Liver (tissue), 9 donors: Measurements from ENCODE around the gene EIF3D. TPM values are rescaled to one million over a fixed set of nuclear protein-coding genes. Genes with fewer than 3 reads are reported as not detected.

Experiments used
- DNase-seq: peaks from one replicate; pipeline ENCODE4 v3.0.0-alpha.2; 2017; ENCODE audit warnings: low spot score
- H3K27ac ChIP-seq, 2 donors: one replicate each; pipeline ENCODE4 v1.7.0; 2013; ENCODE audit warnings: inconsistent platforms in 2 of 2, low read length in 2 of 2, control low read depth in 1 of 2, low read depth in 1 of 2, mild to moderate bottlenecking in 1 of 2
- H3K27me3 ChIP-seq, 4 donors: one replicate each; pipeline versions ENCODE4 v1.6.1 to v1.7.0; 2013; ENCODE audit warnings: low read length in 3 of 4, inconsistent platforms in 1 of 4, mild to moderate bottlenecking in 1 of 4, moderate library complexity in 1 of 4; ENCODE audit not compliant: control insufficient read depth in 4 of 4, insufficient read depth in 4 of 4
- H3K36me3 ChIP-seq, 4 donors: one replicate each; pipeline versions ENCODE4 v1.6.1 to v1.7.0; 2013; ENCODE audit warnings: low read length in 3 of 4, mild to moderate bottlenecking in 3 of 4, low read depth in 1 of 4, moderate library complexity in 1 of 4; ENCODE audit not compliant: control insufficient read depth in 4 of 4, insufficient read depth in 3 of 4
- H3K4me1 ChIP-seq, 4 donors: one replicate each; pipeline versions ENCODE4 v1.6.1 to v1.7.0; 2013; ENCODE audit warnings: low read length in 3 of 4, mild to moderate bottlenecking in 3 of 4, moderate library complexity in 1 of 4; ENCODE audit not compliant: control insufficient read depth in 4 of 4, insufficient read depth in 4 of 4
- H3K4me3 ChIP-seq, 3 donors: one replicate each; pipeline versions ENCODE4 v1.6.1 to v1.7.0; 2013; ENCODE audit warnings: low read length in 3 of 3, control low read depth in 1 of 3, low read depth in 1 of 3, mild to moderate bottlenecking in 1 of 3
- H3K9ac ChIP-seq, 2 donors: one replicate each; pipeline ENCODE4 v1.7.0; 2013; ENCODE audit warnings: low read length in 2 of 2, mild to moderate bottlenecking in 2 of 2, moderate library complexity in 2 of 2, control low read depth in 1 of 2, low read depth in 1 of 2
- H3K9me3 ChIP-seq, 4 donors: one replicate each; pipeline versions ENCODE4 v1.6.1 to v1.7.0; 2013; ENCODE audit warnings: low read length in 3 of 4; ENCODE audit not compliant: control insufficient read depth in 4 of 4
- FOXA1 ChIP-seq: IDR thresholded peaks from 2 replicates; pipeline ENCODE4 v1.6.1; 2016; ENCODE audit warnings: antibody characterized with exemption
- FOXA2 ChIP-seq: IDR thresholded peaks from 2 replicates; pipeline ENCODE4 v1.6.1; 2016; ENCODE audit warnings: antibody characterized with exemption
- GABPA ChIP-seq, 2 donors: IDR thresholded peaks in 1 of 2; conservative IDR thresholded peaks in 1 of 2; 2 replicates each; pipeline ENCODE4 v1.6.1; 2016; ENCODE audit warnings: antibody characterized with exemption in 2 of 2, mild to moderate bottlenecking in 1 of 2, moderate library complexity in 1 of 2
- HNF4A ChIP-seq, 2 donors: conservative IDR thresholded peaks; 2 replicates each; pipeline ENCODE4 v1.6.1; 2016; ENCODE audit warnings: antibody characterized with exemption in 2 of 2, mild to moderate bottlenecking in 2 of 2
- HNF4G ChIP-seq: IDR thresholded peaks from 2 replicates; pipeline ENCODE4 v1.6.1; 2016; ENCODE audit warnings: antibody characterized with exemption
- JUND ChIP-seq, 2 donors: IDR thresholded peaks; 2 replicates each; pipeline ENCODE4 v1.6.1; 2016; ENCODE audit warnings: antibody characterized with exemption in 2 of 2
- NR2F2 ChIP-seq: IDR thresholded peaks from 2 replicates; pipeline ENCODE4 v1.6.1; 2016; ENCODE audit warnings: antibody characterized with exemption
- RAD21 ChIP-seq, 2 donors: IDR thresholded peaks; 2 replicates each; pipeline ENCODE4 v1.6.1; 2016; ENCODE audit warnings: antibody characterized with exemption in 2 of 2, mild to moderate bottlenecking in 2 of 2
- SP1 ChIP-seq: IDR thresholded peaks from 2 replicates; pipeline ENCODE4 v1.6.1; 2018; ENCODE audit warnings: antibody characterized with exemption, mild to moderate bottlenecking
- TAF1 ChIP-seq: conservative IDR thresholded peaks from 2 replicates; pipeline ENCODE4 v1.6.1; 2016; ENCODE audit warnings: antibody characterized with exemption, mild to moderate bottlenecking
- YY1 ChIP-seq: IDR thresholded peaks from 2 replicates; pipeline ENCODE4 v1.6.1; 2016; ENCODE audit warnings: antibody characterized with exemption, mild to moderate bottlenecking
- WGBS: extraction: QIAGEN DNeasy Blood & Tissue Kit; methylation state at CpG from one replicate; pipeline ENCODE4 v1.1.7; 2013; 5-methylcytosine and 5-hydroxymethylcytosine counted together
- polyA plus RNA-seq, 2 donors: library from polyadenylated mRNA; stranded (reverse) in 1 of 2; unstranded in 1 of 2; fragments of 200-250 nt in 1 of 2; fragments of >200 nt in 1 of 2; fragmentation: Nextera tagmentation in 1 of 2; extraction: Ambion mirVana in 1 of 2; gene quantifications; one replicate each; pipeline versions ENCODE4 v1.2.1 to v1.2.3, GENCODE V29; 2013 to 2015
- total RNA-seq, 2 donors: library from RNA; depleted of rRNA; stranded (reverse); fragments of >200 nt; gene quantifications; one replicate each; pipeline ENCODE4 v1.2.3, GENCODE V29; 2014
- TF ChIP-seq, protein P1 (sequence below): IDR thresholded peaks from 2 replicates; pipeline ENCODE4 v1.6.1; 2016; ENCODE audit warnings: antibody characterized with exemption
- donor health status: healthy.
- donor health status: healthy.
- donor health status: healthy.
- donor health status: healthy.
- donor health status: healthy.

EIF3D gene
- total and polyA plus RNA-seq, 4 donors, result 32.8 to 169 (median 80.3) TPM

DNA sequence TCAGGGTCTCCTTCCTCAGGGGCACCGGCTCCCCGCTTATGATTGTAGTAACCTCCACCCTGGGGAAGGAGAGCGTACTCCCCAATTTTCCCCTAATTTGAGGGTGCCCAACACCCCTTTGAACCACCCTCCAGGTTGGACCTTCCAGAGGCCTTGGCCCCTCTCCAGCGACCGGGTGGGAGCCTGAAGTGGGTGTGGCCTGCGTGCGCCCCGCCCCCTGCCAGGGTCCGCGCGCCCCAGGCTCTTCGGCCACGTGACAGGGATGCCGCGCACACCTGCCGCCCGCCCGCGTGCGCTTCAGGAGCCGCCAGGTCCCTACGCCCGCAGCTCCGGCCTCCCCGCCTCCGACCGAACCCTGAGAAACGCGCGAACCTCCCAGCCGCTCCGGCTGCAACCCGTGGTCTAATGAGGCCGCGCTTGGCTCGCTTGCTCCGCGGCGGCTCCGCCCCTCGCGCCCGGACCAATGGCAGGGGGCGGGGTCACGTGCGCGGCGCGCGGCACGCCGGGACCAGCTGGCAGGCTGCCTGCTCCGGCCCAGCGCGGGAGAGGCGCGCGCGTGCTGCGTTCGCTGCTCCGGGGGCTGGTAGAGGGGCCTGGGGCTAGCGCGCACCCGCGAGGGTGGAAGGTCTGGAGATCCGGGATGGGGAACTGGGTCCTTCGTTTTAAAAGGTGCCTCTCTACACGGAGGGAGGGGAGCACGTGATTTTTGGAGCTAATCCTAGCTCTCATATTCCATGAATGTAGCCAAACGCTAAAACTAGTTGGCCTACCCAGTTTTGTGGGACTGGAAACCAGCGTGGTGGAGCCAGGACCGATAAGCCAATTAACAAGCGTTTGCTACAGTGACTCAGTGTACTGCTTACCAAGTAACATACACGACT, 22.1 kb downstream of the EIF3D start, which contains the start of gene FOXRED2:
TSS of gene FOXRED2 (minus strand) at position 404 of the 881 bp plus-strand sequence. CDS start 618 bp downstream, outside the sequence.
- peak within 1 kb of the TSS; percentile 4 to 42 for H3K9ac ChIP-seq
- peak within 1 kb of the TSS; percentile 24 to 64 (median 43) for H3K4me3 ChIP-seq
- H3K36me3 ChIP-seq, result peaks cover 0 to 20% (median 17%) of the 10 kb centered on the region in 4 donors
- WGBS, result 6% methylated on average over 75 of the region's 75 CpGs
- TF ChIP-seq YY1 (no peak), SP1 (no peak), TAF1 (no peak), FOXA1 (no peak), RAD21 (IDR thresholded peaks at IDR 0.05) (no peak), NR2F2 (no peak), FOXA2 (no peak)
- TF ChIP-seq, protein P1, sequence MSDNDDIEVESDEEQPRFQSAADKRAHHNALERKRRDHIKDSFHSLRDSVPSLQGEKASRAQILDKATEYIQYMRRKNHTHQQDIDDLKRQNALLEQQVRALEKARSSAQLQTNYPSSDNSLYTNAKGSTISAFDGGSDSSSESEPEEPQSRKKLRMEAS, result no peak
- DNase-seq, result peak; percentile 92
- no peaks in the 10 kb centered on the region for H3K27me3 ChIP-seq
- H3K4me1 ChIP-seq, result peaks cover 9 to 26% (median 16%) of the 10 kb centered on the region in 4 donors
- peak within 1 kb of the TSS; percentile 65 to 76 for H3K27ac ChIP-seq
- no peaks in the 10 kb centered on the region for H3K9me3 ChIP-seq

DNA sequence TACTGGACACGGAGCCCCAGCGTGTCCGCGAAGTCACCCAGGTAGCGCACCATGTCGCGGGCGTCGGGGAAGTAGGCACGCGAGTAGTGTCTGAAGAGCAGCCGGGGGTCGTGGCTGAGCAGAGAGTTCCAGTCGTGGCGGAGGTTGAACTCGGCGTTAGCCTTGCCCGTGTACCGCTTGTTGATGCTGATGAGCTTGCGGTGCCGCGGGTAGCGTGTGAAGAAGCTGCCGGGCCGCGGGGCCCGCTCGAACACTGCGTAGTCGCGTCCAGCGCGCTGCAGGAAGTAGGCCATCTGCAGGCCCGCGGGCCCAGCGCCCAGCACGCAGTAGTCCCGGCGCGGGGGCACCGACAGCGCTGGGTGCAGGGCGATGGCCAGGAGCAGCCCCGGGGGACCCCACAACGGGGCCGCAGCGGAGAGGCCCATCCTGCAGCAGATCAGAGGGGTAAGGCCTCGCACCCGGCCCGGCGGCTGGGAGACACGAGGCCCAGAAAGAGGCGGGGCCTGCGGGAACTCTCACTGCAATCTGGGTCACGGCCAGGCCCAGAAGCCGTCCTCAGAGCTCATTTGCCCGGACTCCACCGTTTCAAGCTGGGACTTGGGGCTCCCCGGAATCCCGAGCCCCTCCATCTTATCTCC, 22.8 kb downstream of the EIF3D start:
- Histone ChIP-seq H3K36me3 (peaks cover 0 to 14% (median 12%) of the 10 kb centered on the region in 4 donors), H3K9me3 (no peaks in the 10 kb centered on the region), H3K9ac (no peak overlapping the region), H3K27me3 (no peaks in the 10 kb centered on the region), H3K4me3 (peak overlapping the region in 2 of 3 donors; percentile 14 to 64), H3K4me1 (peaks cover 9 to 26% (median 16%) of the 10 kb centered on the region in 4 donors), H3K27ac (no peak overlapping the region)
- TF ChIP-seq TAF1 (no peak), HNF4G (no peak), HNF4A (conservative IDR thresholded peaks at IDR 0.05) (no peak), JUND (IDR thresholded peaks at IDR 0.05) (no peak), GABPA (IDR thresholded peaks at IDR 0.05 in 1 of 2, conservative IDR thresholded peaks at IDR 0.05 in 1 of 2) (no peak)
- DNase-seq, result no peak
- 95% methylated on average over 60 of the region's 60 CpGs for WGBS

DNA sequence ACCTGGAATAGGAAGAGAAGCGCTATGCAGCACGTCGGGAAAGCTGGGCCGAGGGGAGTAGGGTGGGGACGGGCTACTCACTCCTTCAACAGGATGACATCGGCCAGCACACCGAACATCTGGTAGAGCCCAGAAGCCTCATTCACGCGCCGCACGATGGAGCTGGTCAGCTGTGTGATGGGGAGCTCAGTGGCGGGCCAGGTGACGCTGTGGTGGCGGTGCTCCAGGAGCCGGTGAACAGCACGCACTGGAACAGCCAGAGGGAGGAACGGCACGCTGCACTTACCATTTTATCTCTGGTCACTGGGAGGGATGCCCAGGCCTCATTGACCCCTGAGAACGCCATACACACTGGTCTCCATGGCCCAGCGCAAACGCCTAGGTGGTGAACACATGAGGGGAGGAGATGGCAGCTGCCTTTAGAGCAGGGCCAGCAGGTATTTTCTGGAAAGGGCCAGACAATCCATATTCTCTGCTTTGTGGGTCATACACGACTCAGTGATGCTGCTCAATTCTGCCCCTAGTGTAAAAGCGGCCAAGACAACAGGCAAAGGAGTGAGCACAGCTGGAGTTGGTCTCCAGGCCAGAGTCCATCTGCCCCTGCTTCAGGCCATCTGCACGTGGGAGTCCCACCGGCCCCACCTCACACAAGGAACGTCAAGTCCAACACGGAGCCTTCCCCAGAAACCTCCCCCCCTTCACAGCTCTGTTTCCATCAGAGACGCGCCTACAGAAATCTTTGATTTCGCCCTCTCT, 30.9 kb downstream of the EIF3D start:
- Histone ChIP-seq H3K4me3 (no peak overlapping the region), H3K36me3 (peaks cover 0 to 24% (median 4%) of the 10 kb centered on the region in 4 donors), H3K9ac (no peak overlapping the region), H3K4me1 (no peaks in the 10 kb centered on the region), H3K27me3 (no peaks in the 10 kb centered on the region), H3K9me3 (no peaks in the 10 kb centered on the region), H3K27ac (no peak overlapping the region)
- 94% methylated on average over 30 of the region's 30 CpGs for WGBS
- no peak for TF ChIP-seq HNF4A (conservative IDR thresholded peaks at IDR 0.05)
- TF ChIP-seq, protein P1, result no peak
- no peak for DNase-seq
